GM18517 (cell line): ENCODE results near the gene UBIAD1.
A peak's percentile ranks its signal among the peaks of the same experiment; 100 is the strongest.
"Not testable (repeated sequence)": the region's sequence is repeated elsewhere in the genome, so short reads cannot be mapped to it uniquely, and the experiment has no call there.

Experiments used
- ATAC-seq: cut with Tn5 transposase; IDR thresholded peaks from one replicate; pipeline ENCODE4 v1.9.1; 2021; ENCODE audit warnings: mild to moderate bottlenecking, moderate library complexity; ENCODE audit not compliant: unreplicated experiment

UBIAD1 gene, protein sequence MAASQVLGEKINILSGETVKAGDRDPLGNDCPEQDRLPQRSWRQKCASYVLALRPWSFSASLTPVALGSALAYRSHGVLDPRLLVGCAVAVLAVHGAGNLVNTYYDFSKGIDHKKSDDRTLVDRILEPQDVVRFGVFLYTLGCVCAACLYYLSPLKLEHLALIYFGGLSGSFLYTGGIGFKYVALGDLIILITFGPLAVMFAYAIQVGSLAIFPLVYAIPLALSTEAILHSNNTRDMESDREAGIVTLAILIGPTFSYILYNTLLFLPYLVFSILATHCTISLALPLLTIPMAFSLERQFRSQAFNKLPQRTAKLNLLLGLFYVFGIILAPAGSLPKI

DNA sequence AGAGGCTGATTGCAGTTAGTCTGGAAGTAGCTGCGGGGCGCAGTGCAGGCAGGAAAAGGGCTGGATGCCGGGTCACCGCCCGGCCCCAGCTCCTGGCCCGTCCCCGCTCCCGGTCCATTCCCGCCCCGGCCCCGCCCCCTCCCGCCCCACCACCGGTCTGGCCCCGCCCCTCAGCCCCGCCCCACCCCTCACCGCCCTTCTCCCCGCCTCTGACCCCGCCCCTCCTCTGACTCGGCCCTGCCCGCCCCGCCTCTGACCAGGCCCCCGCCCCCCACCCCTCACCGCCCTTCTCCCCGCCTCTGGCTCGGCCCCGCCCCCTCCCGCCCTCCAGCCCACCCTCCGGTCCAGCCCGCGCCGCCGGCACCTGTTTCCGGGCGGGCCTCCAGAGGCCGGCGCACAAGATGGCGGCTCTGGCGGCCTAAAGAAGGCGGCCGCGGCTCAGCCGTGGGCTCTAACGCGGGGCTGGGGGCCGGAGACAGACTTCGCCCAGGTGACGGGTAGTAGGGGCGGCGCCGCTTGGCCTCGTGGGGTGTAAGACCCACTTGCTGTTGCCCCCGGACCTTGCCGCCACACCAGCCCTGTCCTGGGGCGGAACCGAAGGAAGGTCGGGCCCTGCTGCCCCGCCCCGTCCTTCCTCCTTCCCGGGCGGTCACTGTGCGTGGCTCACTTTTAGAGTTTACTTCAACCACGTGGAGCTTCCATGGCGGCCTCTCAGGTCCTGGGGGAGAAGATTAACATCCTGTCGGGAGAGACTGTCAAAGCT lies at the start of gene UBIAD1:
Gene UBIAD1, plus strand, starts transcription at position 367 of the 763 bp plus-strand sequence. Its CDS starts 334 bp downstream, at position 701.
- ATAC-seq, result peak; percentile 78

DNA sequence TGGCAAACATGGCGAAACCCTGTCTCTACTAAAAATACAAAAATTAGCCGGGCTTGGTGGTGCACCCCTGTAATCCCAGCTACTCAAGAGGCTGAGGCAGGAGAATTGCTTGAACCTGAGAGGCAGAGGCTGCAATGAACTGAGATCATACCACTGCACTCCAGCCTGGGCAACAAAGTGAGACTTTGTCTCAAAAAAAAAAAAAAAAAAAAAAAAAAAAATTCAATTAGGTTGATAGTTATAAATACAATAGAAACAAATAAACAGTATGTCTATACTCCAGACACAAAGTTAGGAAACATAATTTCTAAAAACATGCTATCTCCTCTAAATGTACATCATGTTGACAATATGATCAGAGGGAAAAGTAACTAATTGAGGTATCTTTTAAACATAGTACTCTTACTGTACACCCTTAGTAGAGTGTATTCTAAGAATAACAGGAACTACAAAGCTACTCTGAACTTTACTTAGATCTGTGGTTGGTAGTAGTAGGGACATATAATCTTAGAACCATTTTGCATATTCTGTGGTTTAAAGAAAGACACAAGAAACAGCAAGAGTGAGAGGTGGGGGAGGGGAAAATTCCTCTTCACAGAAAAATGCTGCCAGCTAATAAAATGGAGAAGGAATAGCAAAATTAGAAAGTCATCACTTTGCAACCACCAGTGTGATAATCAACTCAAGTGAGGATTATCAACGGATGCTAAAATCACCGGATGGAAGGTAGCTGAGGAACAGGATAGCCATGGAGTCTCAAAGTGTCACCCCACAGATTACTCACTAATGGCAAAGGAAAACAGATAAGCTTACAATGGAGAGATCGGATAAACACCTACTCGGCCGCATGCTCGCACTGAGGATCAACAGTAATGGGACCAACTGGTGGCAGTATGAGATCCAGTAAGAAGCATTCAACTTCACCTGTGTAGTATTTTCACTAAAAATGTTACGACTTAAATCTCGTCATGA lies 45.6 kb upstream of the UBIAD1 start:
- no peak for ATAC-seq

GRCh38 chr1:11229203-11229602 lies 43.8 kb upstream of the UBIAD1 start:
- no peak for ATAC-seq

GRCh38 chr1:11233208-11233607 lies 39.8 kb upstream of the UBIAD1 start:
- no peak for ATAC-seq

- no peak for ATAC-seq
These were observed 35.6 kb upstream of the UBIAD1 start for GRCh38 chr1:11237356-11237755.

- ATAC-seq, result no peak
These were observed 34.7 kb upstream of the UBIAD1 start for GRCh38 chr1:11238311-11238710.

DNA sequence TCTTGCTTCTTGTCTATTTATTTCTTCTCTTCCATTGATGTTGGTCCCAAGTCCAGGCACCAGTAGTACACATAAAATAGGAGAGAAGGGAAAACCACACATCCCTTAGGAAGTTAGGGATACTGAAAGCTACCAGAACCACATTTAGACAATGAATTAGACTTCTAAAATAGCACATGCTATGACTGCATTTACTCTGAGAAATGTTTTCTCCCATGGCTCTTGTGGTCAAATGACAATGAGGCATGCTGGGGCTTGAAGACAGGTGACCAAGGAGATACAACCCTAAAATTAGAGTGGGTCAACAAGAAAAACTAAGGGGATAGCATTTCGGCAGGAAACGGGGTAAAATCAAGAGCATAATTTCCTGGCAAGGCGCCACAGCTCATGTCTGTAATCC lies 27.8 kb upstream of the UBIAD1 start:
- ATAC-seq, result no peak

DNA sequence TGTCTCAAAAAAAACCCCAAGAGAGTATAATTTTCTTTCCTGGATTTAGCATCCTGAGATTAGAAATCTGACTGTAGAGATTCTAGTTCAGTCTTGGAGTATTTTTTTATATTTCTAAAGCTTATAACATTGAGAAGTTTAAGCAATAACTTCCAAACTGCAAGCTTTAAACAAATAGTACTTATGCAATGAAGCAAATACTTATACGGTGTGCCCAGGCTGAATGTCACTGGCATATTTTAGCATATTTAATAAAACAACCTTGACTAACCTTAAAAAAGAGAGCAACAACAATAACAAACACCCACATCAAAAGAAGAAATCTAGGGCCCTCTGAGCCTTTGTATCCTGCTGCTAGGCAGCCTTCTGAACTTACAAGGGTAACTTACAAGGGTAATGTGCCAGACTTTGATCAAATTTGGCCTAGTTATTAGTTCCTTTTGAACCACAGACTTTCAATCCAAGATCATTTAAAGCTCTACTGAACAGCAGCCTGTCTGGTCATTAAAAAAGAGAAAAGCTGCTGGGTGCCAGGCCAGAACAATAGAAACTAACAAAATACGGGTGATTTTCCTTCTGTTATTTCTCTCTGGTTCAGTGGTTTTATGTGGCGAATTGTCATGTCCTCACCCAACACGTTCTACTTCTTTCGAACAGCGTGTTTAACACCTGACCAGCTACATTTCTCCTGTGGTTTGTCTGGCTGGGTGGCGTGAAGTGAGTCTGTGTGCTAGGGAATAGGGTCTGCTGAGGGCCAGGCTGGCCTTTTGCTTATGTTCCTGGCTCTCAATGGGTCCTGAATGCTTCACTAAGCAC lies 26.9 kb upstream of the UBIAD1 start:
- ATAC-seq, result no peak

- ATAC-seq, result no peak
These were observed 24.8 kb upstream of the UBIAD1 start for GRCh38 chr1:11248169-11248568.

DNA sequence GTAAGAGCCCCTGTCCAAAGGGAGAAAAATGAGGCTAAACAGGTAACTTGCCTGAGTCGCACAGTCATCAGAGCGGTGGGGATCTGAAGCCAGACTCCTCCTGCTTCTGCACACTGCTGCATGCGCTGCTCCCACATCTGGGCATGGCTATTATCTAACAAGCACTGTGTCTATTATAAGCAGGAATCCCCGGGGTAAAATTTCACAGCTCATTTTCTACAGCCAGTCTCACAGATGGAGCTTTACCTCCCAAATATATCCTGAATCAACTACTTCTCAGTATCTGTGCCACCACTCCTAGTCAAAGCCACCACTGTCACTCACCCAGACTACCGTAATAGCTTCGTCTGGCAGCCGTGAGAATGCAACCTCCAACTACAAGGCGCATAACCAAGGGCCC lies 20.5 kb upstream of the UBIAD1 start:
- no peak for ATAC-seq

DNA sequence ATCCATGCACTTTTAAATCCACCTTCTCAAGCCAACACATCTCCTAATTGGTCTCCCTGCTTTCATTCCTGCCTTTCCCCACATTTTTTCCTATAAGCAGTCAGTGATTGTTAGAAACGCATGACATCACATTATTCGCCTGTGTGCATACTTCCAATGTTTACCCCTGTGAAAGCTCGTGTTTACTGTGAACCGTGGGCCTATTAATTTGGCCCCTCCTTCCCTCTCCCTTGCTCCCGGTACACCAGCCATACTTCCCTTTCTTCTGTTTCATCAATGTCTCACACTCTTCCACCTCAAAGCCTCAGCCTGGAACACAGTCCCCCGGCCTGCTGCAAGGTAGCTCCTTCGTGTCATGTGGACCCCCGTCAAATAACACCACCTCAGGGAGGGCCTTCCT lies 19.8 kb upstream of the UBIAD1 start:
- no peak for ATAC-seq

DNA sequence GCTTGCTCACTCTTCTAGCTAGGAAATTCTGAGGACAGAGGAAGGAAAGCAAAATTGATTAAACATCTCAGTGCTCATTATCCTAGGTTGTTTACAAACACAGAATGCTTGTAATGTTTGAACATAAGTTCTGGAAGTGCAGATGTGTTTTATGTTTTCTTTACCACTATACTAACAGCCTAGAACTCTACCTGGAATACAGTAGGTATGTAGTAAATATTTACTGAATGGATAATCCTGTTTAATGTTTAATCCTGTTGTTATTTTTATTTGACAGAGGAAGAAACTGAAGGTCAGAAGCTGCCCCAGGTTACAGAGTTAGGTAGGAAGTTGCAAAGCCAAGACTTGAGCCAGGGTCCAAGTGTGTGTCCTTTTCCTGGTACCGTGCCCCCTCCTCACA lies 16.7 kb upstream of the UBIAD1 start:
- no peak for ATAC-seq

GRCh38 chr1:11262171-11263049 lies 10.6 kb upstream of the UBIAD1 start, which contains the start of gene MTOR:
TSS of gene MTOR (minus strand) at chr1:11262551. CDS start at chr1:11259409, 3,142 bp downstream.
- peak; percentile 98 for ATAC-seq

GRCh38 chr1:11266268-11267074 lies 6.5 kb upstream of the UBIAD1 start:
- ATAC-seq, result no peak

DNA sequence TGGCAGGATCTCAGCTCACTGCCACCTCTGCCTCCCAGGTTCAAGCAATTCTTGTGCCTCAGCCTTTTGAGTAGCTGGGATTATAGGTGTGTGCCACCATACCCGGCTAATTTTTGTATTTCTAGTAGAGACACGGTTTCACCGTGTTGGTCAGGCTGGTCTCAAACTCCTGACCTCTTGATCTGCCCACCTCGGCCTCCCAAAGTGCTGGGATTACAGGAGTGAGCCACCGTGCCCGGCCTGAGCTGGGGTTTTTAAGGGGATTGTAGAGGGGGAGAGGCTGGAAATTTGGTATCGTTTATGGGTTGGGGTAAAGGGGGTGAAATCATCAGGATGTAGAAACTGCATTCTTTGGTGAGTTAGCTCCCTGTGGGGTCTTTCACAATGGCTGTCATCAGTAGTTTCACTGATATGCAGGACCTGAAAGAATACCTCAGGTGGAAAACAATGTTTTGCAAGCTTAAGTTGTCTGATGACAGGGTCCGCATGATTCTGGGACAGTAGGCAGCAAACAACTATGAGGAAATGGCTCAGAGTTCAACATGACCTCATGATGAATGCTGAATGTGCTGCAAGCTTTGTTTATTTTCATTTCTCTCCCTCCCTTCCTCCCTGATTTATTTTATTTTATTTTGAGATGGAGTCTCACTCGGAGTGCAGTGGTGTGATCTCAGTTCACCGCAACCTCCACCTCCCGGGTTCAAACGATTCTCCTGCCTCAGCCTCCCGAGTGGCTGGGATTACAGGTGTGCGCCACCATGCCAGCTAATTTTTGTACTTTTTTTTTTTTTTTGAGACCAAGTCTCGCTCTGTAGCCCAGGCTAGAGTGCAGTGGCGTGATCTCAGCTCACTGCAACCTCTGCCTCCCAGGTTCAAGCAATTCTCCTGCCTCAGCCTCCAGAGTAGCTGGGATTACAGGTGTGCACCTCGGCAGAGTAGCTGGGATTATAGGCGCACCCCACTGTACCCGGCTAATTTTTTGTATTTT lies 5.4 kb upstream of the UBIAD1 start:
- ATAC-seq, result not testable (repeated sequence)

GRCh38 chr1:11272544-11272831 lies 510 bp upstream of the UBIAD1 start:
- ATAC-seq, result no peak

DNA sequence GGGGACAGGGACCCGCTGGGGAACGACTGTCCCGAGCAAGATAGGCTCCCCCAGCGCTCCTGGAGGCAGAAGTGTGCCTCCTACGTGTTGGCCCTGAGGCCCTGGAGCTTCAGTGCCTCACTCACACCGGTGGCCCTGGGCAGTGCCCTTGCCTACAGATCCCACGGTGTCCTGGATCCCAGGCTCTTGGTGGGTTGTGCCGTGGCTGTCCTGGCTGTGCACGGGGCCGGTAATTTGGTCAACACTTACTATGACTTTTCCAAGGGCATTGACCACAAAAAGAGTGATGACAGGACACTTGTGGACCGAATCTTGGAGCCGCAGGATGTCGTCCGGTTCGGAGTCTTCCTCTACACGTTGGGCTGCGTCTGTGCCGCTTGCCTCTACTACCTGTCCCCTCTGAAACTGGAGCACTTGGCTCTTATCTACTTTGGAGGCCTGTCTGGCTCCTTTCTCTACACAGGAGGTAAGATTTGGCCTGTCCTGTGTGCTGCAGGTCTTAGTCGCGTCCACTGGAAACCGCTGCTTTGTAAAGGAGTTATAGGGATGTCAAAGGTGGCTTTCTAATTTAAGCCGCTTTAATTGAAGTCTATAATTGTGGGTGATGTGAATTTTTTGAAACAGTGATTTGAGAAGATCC lies 717 bp downstream of the UBIAD1 start:
- no peak for ATAC-seq
